Stimulated activated CD8-positive, alpha-beta memory T cell treated with anti-CD3 and anti-CD28 coated beads, Interleukin-2, amount 100 ng/mL, for 48 hours (primary cell): ENCODE measurements around the gene ACTG2.

Experiments
- DNase-seq, 2 donors: peaks; one replicate each; pipeline ENCODE4 v3.0.0-alpha.2; 2020; ENCODE audit warnings: low read depth in 2 of 2

Gene ACTG2

DNA sequence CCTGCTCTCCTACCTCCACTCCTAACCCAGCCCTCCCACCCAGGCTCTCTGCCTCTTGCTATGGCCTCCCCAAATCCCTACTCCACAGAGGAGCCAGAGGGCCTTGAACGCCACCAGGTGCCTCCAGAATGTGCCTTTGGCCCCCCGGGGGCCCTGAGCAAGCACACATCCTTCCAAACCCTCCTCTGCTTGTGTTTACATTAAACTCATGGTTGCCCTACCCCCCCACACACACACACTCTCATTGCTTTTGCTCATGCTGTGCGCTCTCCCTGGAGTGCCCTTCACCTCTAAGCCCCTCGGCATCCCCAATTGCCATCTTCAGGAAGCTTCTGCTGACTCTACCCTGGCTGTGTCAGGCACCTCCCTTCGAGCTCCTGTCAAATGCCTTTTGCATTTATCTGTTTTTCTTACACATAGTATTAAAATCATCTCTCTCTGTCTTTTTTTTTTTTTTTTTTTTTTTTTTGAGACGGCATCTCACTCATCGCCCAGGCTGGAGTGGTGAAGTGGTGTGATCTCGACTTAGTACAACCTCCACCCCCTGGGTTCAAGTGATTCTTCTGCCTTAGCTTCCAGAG lies 75.6 kb downstream of the ACTG2 start:
- DNase-seq, result no peak

DNA sequence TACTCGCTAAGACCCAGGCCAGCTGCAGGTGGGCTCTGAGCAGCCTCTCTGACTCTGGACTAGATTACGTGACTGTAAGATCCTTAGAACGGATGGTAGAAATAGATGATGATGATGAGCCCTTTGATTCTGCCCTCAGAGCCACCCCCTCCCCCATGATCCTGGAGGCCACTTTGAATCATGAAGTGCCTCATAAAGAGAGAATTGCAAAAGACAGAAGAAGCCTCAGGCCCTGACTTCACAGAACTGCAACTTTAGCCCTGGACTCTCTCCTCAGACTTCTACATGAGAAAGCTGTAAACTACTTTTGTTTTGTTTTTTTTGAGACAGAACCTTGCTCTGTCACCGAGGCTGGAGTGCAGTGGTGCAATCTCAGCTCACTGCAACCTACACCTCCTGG lies 76.5 kb downstream of the ACTG2 start:
- no peak for DNase-seq
